Neural progenitor cell (in vitro differentiated cells): Measurements from ENCODE around the gene SPTBN4. TPM values are rescaled to one million over a fixed set of nuclear protein-coding genes. Genes with fewer than 3 reads are reported as not detected.
A peak's percentile ranks its signal among the peaks of the same experiment; 100 is the strongest.
"Not testable (repeated sequence)": the region's sequence is repeated elsewhere in the genome, so short reads cannot be mapped to it uniquely, and the experiment has no call there.

Experiments used
- DNase-seq: peaks from one replicate; pipeline ENCODE4 v3.0.0-alpha.2; 2016; ENCODE audit warnings: low spot score
- H2AFZ ChIP-seq: fragments of 200-600 bp; sonication (generic); replicated peaks from 2 replicates; pipeline ENCODE4 v1.6.1; 2016; ENCODE audit warnings: antibody characterized with exemption
- H3F3A ChIP-seq: fragments of 200-600 bp; sonication (generic); 2 replicates; pipeline ENCODE4 v1.6.1; 2016; ENCODE audit warnings: antibody characterized with exemption, low read depth
- H3K27ac ChIP-seq: fragments of 200-600 bp; sonication (generic); 2 replicates; pipeline ENCODE4 v1.5.1; 2016; ENCODE audit warnings: mild to moderate bottlenecking
- H3K27me3 ChIP-seq: fragments of 200-600 bp; sonication (generic); 2 replicates; pipeline ENCODE4 v1.6.1; 2016; ENCODE audit warnings: mild to moderate bottlenecking, moderate library complexity
- H3K36me3 ChIP-seq: fragments of 200-600 bp; sonication (generic); 2 replicates; pipeline ENCODE4 v1.5.1; 2016
- H3K4me1 ChIP-seq: fragments of 200-600 bp; sonication (generic); 2 replicates; pipeline ENCODE4 v1.6.1; 2016; ENCODE audit warnings: mixed run types
- H3K4me2 ChIP-seq: fragments of 200-600 bp; sonication (generic); 2 replicates; pipeline ENCODE4 v1.6.1; 2016
- H3K4me3 ChIP-seq: fragments of 200-600 bp; sonication (generic); 2 replicates; pipeline ENCODE4 v1.5.1; 2016
- H3K79me2 ChIP-seq: fragments of 200-600 bp; sonication (generic); 2 replicates; pipeline ENCODE4 v1.6.1; 2016; ENCODE audit warnings: low read depth
- H3K9ac ChIP-seq: fragments of 200-600 bp; sonication (generic); 2 replicates; pipeline ENCODE4 v1.6.1; 2016
- H3K9me3 ChIP-seq: fragments of 200-600 bp; sonication (generic); 2 replicates; pipeline ENCODE4 v1.5.1; 2016; ENCODE audit warnings: low read depth
- H4K20me1 ChIP-seq: fragments of 200-600 bp; sonication (generic); 2 replicates; pipeline ENCODE4 v1.6.1; 2016; ENCODE audit warnings: low read depth
- H3K27ac Mint-ChIP-seq: 3 replicates; pipeline ENCODE4 v1.8.0; 2021; ENCODE audit warnings: mixed read lengths
- H3K27me3 Mint-ChIP-seq: 2 replicates; pipeline ENCODE4 v1.8.0; 2022; ENCODE audit warnings: low read depth, mild to moderate bottlenecking, inconsistent platforms, moderate library complexity, mixed read lengths; ENCODE audit not compliant: insufficient read depth
- H3K36me3 Mint-ChIP-seq: 3 replicates; pipeline ENCODE4 v1.8.0; 2021; ENCODE audit warnings: mixed read lengths
- H3K4me1 Mint-ChIP-seq: 3 replicates; pipeline ENCODE4 v1.8.0; 2021; ENCODE audit warnings: mixed read lengths
- H3K4me3 Mint-ChIP-seq: 3 replicates; pipeline ENCODE4 v1.8.0; 2021; ENCODE audit warnings: mild to moderate bottlenecking, moderate library complexity, mixed read lengths
- H3K9me3 Mint-ChIP-seq: 3 replicates; pipeline ENCODE4 v1.8.0; 2020; ENCODE audit warnings: mixed read lengths
- EZH2 ChIP-seq: fragments of 200-600 bp; sonication (generic); IDR thresholded peaks from 2 replicates; pipeline ENCODE4 v1.6.1; 2017; ENCODE audit warnings: antibody characterized with exemption, mild to moderate bottlenecking, moderate library complexity
- EZH2phosphoT487 ChIP-seq: fragments of 200-600 bp; sonication (generic); IDR thresholded peaks from 2 replicates; pipeline ENCODE4 v1.6.1; 2017; ENCODE audit warnings: antibody characterized with exemption
- small RNA-seq: library from RNA; depleted of rRNA; stranded (forward); fragments of <200 nt; gene quantifications from one replicate; pipeline ENCODE3, GENCODE V24; 2015
- total RNA-seq: library from RNA; depleted of rRNA; stranded (reverse); fragments of >200 nt; gene quantifications from 2 replicates; pipeline ENCODE4 v1.2.3, GENCODE V29; 2015; ENCODE audit warnings: low replicate concordance
- TF ChIP-seq, protein P1 (sequence below): fragments of 200-600 bp; sonication (generic); IDR thresholded peaks from 2 replicates; pipeline ENCODE4 v1.5.1; 2017; ENCODE audit warnings: antibody characterized with exemption, mild to moderate bottlenecking

Gene SPTBN4
- total RNA-seq, 1 donor from 2014 or later, result 2.5 TPM

DNA sequence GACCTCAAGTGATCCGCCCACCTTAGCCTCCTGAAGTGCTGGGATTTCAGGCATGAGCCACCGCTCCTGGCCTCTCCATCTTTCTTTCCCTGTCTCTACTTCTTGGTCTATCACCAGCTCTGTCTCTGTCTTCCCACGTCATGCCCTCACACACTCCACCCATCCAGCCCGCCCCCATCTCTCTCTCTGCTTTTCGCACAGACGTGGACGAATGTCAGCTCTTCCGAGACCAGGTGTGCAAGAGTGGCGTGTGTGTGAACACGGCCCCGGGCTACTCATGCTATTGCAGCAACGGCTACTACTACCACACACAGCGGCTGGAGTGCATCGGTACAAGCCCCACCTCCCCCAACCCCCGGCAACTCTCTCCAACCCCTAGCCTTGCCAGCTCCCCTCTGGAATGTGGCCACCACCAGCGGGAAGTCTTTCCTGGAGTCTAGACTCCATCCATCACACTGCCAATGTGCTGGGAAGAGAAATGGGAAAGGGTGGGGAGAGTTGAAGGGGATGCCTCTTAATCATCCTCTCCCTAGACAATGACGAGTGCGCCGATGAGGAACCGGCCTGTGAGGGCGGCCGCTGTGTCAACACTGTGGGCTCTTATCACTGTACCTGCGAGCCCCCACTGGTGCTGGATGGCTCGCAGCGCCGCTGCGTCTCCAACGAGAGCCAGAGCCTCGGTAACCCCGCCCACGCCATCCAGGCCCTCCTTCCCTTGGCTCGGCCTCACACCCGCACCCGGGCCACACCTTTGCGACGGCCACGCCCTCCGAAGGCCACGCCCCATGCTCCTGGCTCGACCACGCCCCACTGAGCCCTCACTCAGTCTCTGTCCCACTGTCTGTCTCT is 156.8 kb downstream of the SPTBN4 start:
- Mint-ChIP-seq H3K4me1 (peaks cover 4% of the 10 kb centered on the region), H3K27ac (no peak overlapping the region)
- H3K9ac ChIP-seq, result no peak overlapping the region

DNA sequence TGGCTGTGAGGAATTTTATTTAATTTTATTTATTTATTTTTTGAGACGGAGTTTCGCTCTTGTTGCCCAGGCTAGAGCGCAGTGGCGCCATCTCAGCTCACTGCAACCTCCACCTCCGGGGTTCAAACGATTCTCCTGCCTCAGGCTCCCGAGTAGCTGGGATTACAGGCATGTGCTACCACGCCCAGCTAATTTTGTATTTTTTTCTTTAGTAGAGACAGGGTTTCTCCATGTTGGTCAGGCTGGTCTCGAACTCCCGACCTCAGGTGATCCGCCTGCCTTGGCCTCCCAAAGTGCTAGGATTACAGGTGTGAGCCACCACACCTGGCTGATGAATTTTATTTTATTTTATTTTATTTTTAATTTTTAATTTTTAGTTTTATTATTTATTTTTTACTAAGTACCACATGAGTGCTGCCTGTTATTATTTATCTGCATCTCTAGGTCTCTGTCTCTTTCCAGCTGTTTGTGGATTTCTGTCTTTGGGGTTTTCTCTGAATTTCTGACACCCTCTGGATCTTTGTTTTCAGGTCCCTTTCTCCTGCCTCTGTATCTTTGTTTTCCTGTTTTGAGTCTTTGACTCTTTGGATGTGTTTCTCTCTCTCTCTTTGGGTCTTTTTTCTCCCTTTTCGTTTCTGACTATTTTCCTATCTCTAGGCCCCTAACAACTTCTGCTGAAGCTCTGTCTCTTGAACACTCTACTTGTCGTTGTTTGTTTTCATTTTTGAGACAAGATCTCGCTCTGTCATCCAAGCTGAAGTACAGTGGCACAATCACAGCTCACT is 157.8 kb downstream of the SPTBN4 start:
- not testable (repeated sequence) for H3K4me1 ChIP-seq, H3K9me3 Mint-ChIP-seq, H3K79me2 ChIP-seq, H3K27ac ChIP-seq, H3K36me3 ChIP-seq, H3K4me1 Mint-ChIP-seq, H3K9me3 ChIP-seq, H3K27me3 ChIP-seq, H3K27ac Mint-ChIP-seq, H2AFZ ChIP-seq, H3K27me3 Mint-ChIP-seq, H3K4me3 ChIP-seq, H3K4me2 ChIP-seq, H3K9ac ChIP-seq, DNase-seq, H3K4me3 Mint-ChIP-seq
- H3K36me3 Mint-ChIP-seq, result peaks cover 30% of the 10 kb centered on the region
- Histone ChIP-seq H3F3A (peaks cover 24% of the 10 kb centered on the region), H4K20me1 (peaks cover 19% of the 10 kb centered on the region)

More for the DNA sequence above, 156.8 kb downstream of the SPTBN4 start:
- no peaks in the 10 kb centered on the region for H3K9me3 Mint-ChIP-seq
- no peak overlapping the region for H3K4me3 Mint-ChIP-seq
- H3K27ac ChIP-seq, result no peak overlapping the region
- no peaks in the 10 kb centered on the region for H3K9me3 ChIP-seq
- H3K4me1 ChIP-seq, result peaks cover 8% of the 10 kb centered on the region
- peak; percentile 96 for DNase-seq
- H3K36me3 ChIP-seq, result no peaks in the 10 kb centered on the region
- no peaks in the 10 kb centered on the region for H3K27me3 ChIP-seq
- no peak overlapping the region for H2AFZ ChIP-seq
- no peaks in the 10 kb centered on the region for H3K79me2 ChIP-seq
- peak overlapping the region; percentile 68 for H3K4me2 ChIP-seq
- TF ChIP-seq EZH2 (no peak), EZH2phosphoT487 (no peak)
- TF ChIP-seq, protein P1, sequence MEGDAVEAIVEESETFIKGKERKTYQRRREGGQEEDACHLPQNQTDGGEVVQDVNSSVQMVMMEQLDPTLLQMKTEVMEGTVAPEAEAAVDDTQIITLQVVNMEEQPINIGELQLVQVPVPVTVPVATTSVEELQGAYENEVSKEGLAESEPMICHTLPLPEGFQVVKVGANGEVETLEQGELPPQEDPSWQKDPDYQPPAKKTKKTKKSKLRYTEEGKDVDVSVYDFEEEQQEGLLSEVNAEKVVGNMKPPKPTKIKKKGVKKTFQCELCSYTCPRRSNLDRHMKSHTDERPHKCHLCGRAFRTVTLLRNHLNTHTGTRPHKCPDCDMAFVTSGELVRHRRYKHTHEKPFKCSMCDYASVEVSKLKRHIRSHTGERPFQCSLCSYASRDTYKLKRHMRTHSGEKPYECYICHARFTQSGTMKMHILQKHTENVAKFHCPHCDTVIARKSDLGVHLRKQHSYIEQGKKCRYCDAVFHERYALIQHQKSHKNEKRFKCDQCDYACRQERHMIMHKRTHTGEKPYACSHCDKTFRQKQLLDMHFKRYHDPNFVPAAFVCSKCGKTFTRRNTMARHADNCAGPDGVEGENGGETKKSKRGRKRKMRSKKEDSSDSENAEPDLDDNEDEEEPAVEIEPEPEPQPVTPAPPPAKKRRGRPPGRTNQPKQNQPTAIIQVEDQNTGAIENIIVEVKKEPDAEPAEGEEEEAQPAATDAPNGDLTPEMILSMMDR, result no peak
- H3F3A ChIP-seq, result peaks cover 24% of the 10 kb centered on the region
- peaks cover 5% of the 10 kb centered on the region for H3K27me3 Mint-ChIP-seq
- peak overlapping the region; percentile 21 for H3K4me3 ChIP-seq
- H3K36me3 Mint-ChIP-seq, result peaks cover 37% of the 10 kb centered on the region
- H4K20me1 ChIP-seq, result peaks cover 19% of the 10 kb centered on the region

DNA sequence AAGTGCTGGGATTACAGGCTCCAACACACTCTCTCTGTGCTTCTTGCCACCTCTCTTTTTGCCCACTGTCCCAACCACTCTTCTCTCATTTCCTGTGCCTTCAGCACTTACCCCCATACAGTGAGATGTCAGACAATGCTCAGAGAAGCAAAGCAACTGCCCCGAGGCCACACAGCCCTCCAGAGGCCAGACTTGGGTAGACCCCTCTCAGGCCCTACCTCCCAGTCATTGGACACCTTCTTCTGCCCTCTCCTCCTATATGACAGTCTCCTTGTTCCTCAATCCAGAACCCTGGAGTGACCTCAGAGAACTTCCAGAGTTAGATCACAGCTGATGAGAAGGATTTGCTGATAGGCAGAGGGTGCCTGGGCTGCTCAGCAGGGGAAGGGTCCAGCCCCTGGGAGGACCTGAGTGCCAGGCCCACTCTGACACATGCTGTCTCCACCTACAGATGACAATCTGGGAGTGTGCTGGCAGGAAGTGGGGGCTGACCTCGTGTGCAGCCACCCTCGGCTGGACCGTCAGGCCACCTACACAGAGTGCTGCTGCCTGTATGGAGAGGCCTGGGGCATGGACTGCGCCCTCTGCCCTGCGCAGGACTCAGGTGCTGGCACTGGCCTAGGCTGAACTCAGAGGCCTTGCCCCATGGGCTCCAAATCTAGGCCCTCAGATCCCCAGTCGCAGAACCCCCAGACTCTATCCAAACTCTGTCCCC is 158.8 kb downstream of the SPTBN4 start:
- TF ChIP-seq EZH2phosphoT487 (no peak), EZH2 (no peak)
- TF ChIP-seq, protein P1, result no peak
- no peak overlapping the region for H3K27ac Mint-ChIP-seq
- no peak overlapping the region for H3K4me3 Mint-ChIP-seq

More for the DNA sequence above, 158.8 kb downstream of the SPTBN4 start:
- H3K4me1 Mint-ChIP-seq, result peaks cover 6% of the 10 kb centered on the region
- peaks cover 24% of the 10 kb centered on the region for H3F3A ChIP-seq
- H3K4me3 ChIP-seq, result no peak overlapping the region
- peaks cover 19% of the 10 kb centered on the region for H4K20me1 ChIP-seq
- no peak overlapping the region for H3K9ac ChIP-seq
- H3K36me3 Mint-ChIP-seq, result peaks cover 31% of the 10 kb centered on the region
- no peak overlapping the region for H3K27ac ChIP-seq
- H3K27me3 Mint-ChIP-seq, result peaks cover 5% of the 10 kb centered on the region
- DNase-seq, result no peak
- H3K27me3 ChIP-seq, result no peaks in the 10 kb centered on the region
- H3K79me2 ChIP-seq, result no peaks in the 10 kb centered on the region
- H3K4me2 ChIP-seq, result no peak overlapping the region
- peaks cover 8% of the 10 kb centered on the region for H3K4me1 ChIP-seq
- H3K36me3 ChIP-seq, result no peaks in the 10 kb centered on the region
- H3K9me3 Mint-ChIP-seq, result no peaks in the 10 kb centered on the region
- H3K9me3 ChIP-seq, result no peaks in the 10 kb centered on the region
- H2AFZ ChIP-seq, result no peak overlapping the region

Small RNAs within 50 kb of the gene (small RNA-seq; reads per million reads assigned to genes)
- not detected for gene RF00017

Other genes with a start within 250 kb of the SPTBN4 start
- gene TTC9B, start 248.6 kb upstream of the SPTBN4 start, total RNA-seq, result not detected in 2 replicates
- 1.7 TPM in 1 of 2 replicates, not detected in the other for gene CCNP, start 240.3 kb upstream of the SPTBN4 start, total RNA-seq
- 85.1 and 139 TPM in 2 replicates for gene AKT2, start 181.7 kb upstream of the SPTBN4 start, total RNA-seq
- gene C19orf47, start 118.6 kb upstream of the SPTBN4 start, total RNA-seq, result 10.6 and 13.1 TPM in 2 replicates
- 116 and 289 TPM in 2 replicates for gene PLD3, start 118.3 kb upstream of the SPTBN4 start, total RNA-seq
- 0.34 TPM in 1 of 2 replicates, not detected in the other for gene HIPK4, start 76.8 kb upstream of the SPTBN4 start, total RNA-seq
- 1.4 and 4.7 TPM in 2 replicates for gene PRX, start 53.6 kb upstream of the SPTBN4 start, total RNA-seq
- gene SERTAD1, start 41.0 kb upstream of the SPTBN4 start, total RNA-seq, result 2.4 and 5.5 TPM in 2 replicates
- 15.3 and 27.4 TPM in 2 replicates for gene SERTAD3, start 22.7 kb upstream of the SPTBN4 start, total RNA-seq
- gene BLVRB, start 1.3 kb upstream of the SPTBN4 start, total RNA-seq, result 11.3 and 24.4 TPM in 2 replicates
- 20.6 and 63.7 TPM in 2 replicates for gene SHKBP1, start 109.9 kb downstream of the SPTBN4 start, total RNA-seq
- gene LTBP4, start 134.4 kb downstream of the SPTBN4 start, total RNA-seq, result 24.7 and 70.0 TPM in 2 replicates
- gene NUMBL, start 223.7 kb downstream of the SPTBN4 start, total RNA-seq, result 6.4 and 19.8 TPM in 2 replicates
- 27.7 and 89.7 TPM in 2 replicates for gene COQ8B, start 249.9 kb downstream of the SPTBN4 start, total RNA-seq